KMS-11 (cell line): ENCODE measurements around the gene C16orf92.

ENCODE experiments used
- H2AFZ ChIP-seq: fragments of 200-600 bp; sonication (generic); 2 replicates; pipeline ENCODE4 v1.6.1; 2016; ENCODE audit warnings: antibody characterized with exemption, mixed run types, low read depth
- H3K27ac ChIP-seq: fragments of 200-600 bp; sonication (generic); 2 replicates; pipeline ENCODE4 v1.6.1; 2016; ENCODE audit warnings: mild to moderate bottlenecking, mixed run types
- H3K27me3 ChIP-seq: fragments of 200-600 bp; sonication (generic); 2 replicates; pipeline ENCODE4 v1.6.1; 2017; ENCODE audit warnings: mild to moderate bottlenecking, low read depth, mixed run types, moderate library complexity; ENCODE audit not compliant: insufficient read depth
- H3K36me3 ChIP-seq: fragments of 200-600 bp; sonication (generic); 2 replicates; pipeline ENCODE4 v1.6.1; 2017; ENCODE audit warnings: mild to moderate bottlenecking, mixed run types; ENCODE audit not compliant: insufficient read depth
- H3K4me1 ChIP-seq: fragments of 200-600 bp; sonication (generic); 2 replicates; pipeline ENCODE4 v1.6.1; 2016; ENCODE audit warnings: mild to moderate bottlenecking, low read depth, mixed run types; ENCODE audit not compliant: poor library complexity, severe bottlenecking
- H3K4me2 ChIP-seq: fragments of 200-600 bp; sonication (generic); 2 replicates; pipeline ENCODE4 v1.7.0; 2016; ENCODE audit warnings: mild to moderate bottlenecking, mixed run types
- H3K4me3 ChIP-seq: fragments of 200-600 bp; sonication (generic); IDR thresholded peaks from 2 replicates; pipeline ENCODE4 v1.6.1; 2017; ENCODE audit warnings: low read depth, low read length, mixed read lengths; ENCODE audit not compliant: insufficient read depth
- H3K79me2 ChIP-seq: fragments of 200-600 bp; sonication (generic); 2 replicates; pipeline ENCODE4 v1.6.1; 2016; ENCODE audit warnings: low read depth, mixed run types; ENCODE audit not compliant: insufficient read depth
- H3K9ac ChIP-seq: fragments of 200-600 bp; sonication (generic); 2 replicates; pipeline ENCODE4 v1.6.1; 2016; ENCODE audit warnings: mild to moderate bottlenecking, mixed run types
- H4K20me1 ChIP-seq: fragments of 200-600 bp; sonication (generic); 2 replicates; pipeline ENCODE4 v1.6.1; 2016; ENCODE audit warnings: mild to moderate bottlenecking, mixed run types; ENCODE audit not compliant: insufficient read depth
- CTCF ChIP-seq: fragments of 200-600 bp; sonication (generic); conservative IDR thresholded peaks from 2 replicates; pipeline ENCODE4 v1.6.1; 2017; ENCODE audit warnings: low read depth, mild to moderate bottlenecking, antibody characterized with exemption, low read length, moderate library complexity, mixed read lengths

The C16orf92 gene

GRCh38 chr16:30051518-30051917 is 28.5 kb downstream of the C16orf92 start:
- Histone ChIP-seq H3K27ac (no peak overlapping the region), H3K4me1 (peaks cover 8% of the 10 kb centered on the region), H3K79me2 (no peaks in the 10 kb centered on the region), H2AFZ (no peak overlapping the region), H3K4me3 (no peak overlapping the region), H3K27me3 (no peaks in the 10 kb centered on the region), H4K20me1 (no peaks in the 10 kb centered on the region), H3K4me2 (no peak overlapping the region), H3K36me3 (no peaks in the 10 kb centered on the region), H3K9ac (no peak overlapping the region)
- no peak for TF ChIP-seq CTCF

- H3K4me3 ChIP-seq = no peak overlapping the region
- no peaks in the 10 kb centered on the region for H3K79me2 ChIP-seq
- no peak for TF ChIP-seq CTCF
- peak overlapping the region; percentile 74 for H3K9ac ChIP-seq
- H3K36me3 ChIP-seq = no peaks in the 10 kb centered on the region
- peak overlapping the region; percentile 81 for H2AFZ ChIP-seq
- H4K20me1 ChIP-seq = no peaks in the 10 kb centered on the region
- H3K4me2 ChIP-seq = peak overlapping the region; percentile 99
- H3K27me3 ChIP-seq = no peaks in the 10 kb centered on the region
- H3K27ac ChIP-seq = peak overlapping the region; percentile 45; the same call in 1 of the 2 replicates
- H3K4me1 ChIP-seq = peaks cover 8% of the 10 kb centered on the region
Observed at GRCh38 chr16:30052671-30053372, 29.8 kb downstream of the C16orf92 start.

- no peak overlapping the region for H3K27ac ChIP-seq
- H4K20me1 ChIP-seq = no peaks in the 10 kb centered on the region
- no peaks in the 10 kb centered on the region for H3K36me3 ChIP-seq
- no peaks in the 10 kb centered on the region for H3K79me2 ChIP-seq
- H3K4me3 ChIP-seq = no peak overlapping the region
- peak overlapping the region; percentile 81 for H2AFZ ChIP-seq
- H3K4me1 ChIP-seq = peaks cover 8% of the 10 kb centered on the region
- H3K27me3 ChIP-seq = no peaks in the 10 kb centered on the region
- peak overlapping the region; percentile 99 for H3K4me2 ChIP-seq
- peak overlapping the region; percentile 74; the same call in 1 of the 2 replicates for H3K9ac ChIP-seq
- TF ChIP-seq CTCF = no peak
Observed at GRCh38 chr16:30053376-30054015, 30.5 kb downstream of the C16orf92 start.

- Histone ChIP-seq H4K20me1 (no peaks in the 10 kb centered on the region), H3K4me2 (no peak overlapping the region), H2AFZ (no peak overlapping the region), H3K79me2 (no peaks in the 10 kb centered on the region), H3K27ac (no peak overlapping the region), H3K4me1 (peaks cover 8% of the 10 kb centered on the region), H3K27me3 (no peaks in the 10 kb centered on the region), H3K4me3 (no peak overlapping the region), H3K9ac (no peak overlapping the region), H3K36me3 (no peaks in the 10 kb centered on the region)
- TF ChIP-seq CTCF = no peak
Observed at GRCh38 chr16:30054451-30054850, 31.5 kb downstream of the C16orf92 start.
